Measurements from ENCODE around the gene TMEM273. TPM values are rescaled to one million over a fixed set of nuclear protein-coding genes. Genes with fewer than 3 reads are reported as not detected.

TMEM273 gene
- total RNA-seq, 1 experiment from 2014 or later = 0.09 TPM

DNA sequence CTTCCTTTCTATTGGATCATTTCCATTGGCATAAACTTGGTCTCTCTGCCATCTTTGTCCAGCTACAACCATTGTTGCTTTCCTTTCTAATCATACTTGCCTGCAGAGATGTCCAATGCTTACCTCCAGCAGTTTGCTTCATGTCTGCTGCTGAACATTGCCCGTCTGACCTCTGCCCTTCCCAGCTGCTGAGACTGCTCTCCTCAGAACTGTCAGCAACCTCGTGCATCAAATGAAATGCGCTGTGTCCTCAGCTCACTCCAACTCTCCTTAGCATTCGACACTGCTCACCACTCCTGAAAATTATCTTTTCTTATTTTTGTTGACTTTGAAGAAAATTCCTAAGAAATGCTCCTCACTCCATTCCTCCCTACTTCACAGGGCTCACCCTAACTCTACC lies 59.3 kb downstream of the TMEM273 start (continued):
- TF ChIP-seq, protein P1, sequence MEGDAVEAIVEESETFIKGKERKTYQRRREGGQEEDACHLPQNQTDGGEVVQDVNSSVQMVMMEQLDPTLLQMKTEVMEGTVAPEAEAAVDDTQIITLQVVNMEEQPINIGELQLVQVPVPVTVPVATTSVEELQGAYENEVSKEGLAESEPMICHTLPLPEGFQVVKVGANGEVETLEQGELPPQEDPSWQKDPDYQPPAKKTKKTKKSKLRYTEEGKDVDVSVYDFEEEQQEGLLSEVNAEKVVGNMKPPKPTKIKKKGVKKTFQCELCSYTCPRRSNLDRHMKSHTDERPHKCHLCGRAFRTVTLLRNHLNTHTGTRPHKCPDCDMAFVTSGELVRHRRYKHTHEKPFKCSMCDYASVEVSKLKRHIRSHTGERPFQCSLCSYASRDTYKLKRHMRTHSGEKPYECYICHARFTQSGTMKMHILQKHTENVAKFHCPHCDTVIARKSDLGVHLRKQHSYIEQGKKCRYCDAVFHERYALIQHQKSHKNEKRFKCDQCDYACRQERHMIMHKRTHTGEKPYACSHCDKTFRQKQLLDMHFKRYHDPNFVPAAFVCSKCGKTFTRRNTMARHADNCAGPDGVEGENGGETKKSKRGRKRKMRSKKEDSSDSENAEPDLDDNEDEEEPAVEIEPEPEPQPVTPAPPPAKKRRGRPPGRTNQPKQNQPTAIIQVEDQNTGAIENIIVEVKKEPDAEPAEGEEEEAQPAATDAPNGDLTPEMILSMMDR (IDR thresholded peaks at IDR 0.05) = no peak
- TF ChIP-seq, protein P2, sequence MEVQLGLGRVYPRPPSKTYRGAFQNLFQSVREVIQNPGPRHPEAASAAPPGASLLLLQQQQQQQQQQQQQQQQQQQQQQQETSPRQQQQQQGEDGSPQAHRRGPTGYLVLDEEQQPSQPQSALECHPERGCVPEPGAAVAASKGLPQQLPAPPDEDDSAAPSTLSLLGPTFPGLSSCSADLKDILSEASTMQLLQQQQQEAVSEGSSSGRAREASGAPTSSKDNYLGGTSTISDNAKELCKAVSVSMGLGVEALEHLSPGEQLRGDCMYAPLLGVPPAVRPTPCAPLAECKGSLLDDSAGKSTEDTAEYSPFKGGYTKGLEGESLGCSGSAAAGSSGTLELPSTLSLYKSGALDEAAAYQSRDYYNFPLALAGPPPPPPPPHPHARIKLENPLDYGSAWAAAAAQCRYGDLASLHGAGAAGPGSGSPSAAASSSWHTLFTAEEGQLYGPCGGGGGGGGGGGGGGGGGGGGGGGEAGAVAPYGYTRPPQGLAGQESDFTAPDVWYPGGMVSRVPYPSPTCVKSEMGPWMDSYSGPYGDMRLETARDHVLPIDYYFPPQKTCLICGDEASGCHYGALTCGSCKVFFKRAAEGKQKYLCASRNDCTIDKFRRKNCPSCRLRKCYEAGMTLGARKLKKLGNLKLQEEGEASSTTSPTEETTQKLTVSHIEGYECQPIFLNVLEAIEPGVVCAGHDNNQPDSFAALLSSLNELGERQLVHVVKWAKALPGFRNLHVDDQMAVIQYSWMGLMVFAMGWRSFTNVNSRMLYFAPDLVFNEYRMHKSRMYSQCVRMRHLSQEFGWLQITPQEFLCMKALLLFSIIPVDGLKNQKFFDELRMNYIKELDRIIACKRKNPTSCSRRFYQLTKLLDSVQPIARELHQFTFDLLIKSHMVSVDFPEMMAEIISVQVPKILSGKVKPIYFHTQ (CRISPR knock-in tag; IDR thresholded peaks at IDR 0.05) = no peak
- TF ChIP-seq, protein P3, sequence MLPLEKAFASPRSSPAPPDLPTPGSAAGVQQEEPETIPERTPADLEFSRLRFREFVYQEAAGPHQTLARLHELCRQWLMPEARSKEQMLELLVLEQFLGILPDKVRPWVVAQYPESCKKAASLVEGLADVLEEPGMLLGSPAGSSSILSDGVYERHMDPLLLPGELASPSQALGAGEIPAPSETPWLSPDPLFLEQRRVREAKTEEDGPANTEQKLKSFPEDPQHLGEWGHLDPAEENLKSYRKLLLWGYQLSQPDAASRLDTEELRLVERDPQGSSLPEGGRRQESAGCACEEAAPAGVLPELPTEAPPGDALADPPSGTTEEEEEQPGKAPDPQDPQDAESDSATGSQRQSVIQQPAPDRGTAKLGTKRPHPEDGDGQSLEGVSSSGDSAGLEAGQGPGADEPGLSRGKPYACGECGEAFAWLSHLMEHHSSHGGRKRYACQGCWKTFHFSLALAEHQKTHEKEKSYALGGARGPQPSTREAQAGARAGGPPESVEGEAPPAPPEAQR (CRISPR knock-in tag; IDR thresholded peaks at IDR 0.05) = no peak
- no peak for TF ChIP-seq TP53 (CRISPR knock-in tag; IDR thresholded peaks at IDR 0.05)

DNA sequence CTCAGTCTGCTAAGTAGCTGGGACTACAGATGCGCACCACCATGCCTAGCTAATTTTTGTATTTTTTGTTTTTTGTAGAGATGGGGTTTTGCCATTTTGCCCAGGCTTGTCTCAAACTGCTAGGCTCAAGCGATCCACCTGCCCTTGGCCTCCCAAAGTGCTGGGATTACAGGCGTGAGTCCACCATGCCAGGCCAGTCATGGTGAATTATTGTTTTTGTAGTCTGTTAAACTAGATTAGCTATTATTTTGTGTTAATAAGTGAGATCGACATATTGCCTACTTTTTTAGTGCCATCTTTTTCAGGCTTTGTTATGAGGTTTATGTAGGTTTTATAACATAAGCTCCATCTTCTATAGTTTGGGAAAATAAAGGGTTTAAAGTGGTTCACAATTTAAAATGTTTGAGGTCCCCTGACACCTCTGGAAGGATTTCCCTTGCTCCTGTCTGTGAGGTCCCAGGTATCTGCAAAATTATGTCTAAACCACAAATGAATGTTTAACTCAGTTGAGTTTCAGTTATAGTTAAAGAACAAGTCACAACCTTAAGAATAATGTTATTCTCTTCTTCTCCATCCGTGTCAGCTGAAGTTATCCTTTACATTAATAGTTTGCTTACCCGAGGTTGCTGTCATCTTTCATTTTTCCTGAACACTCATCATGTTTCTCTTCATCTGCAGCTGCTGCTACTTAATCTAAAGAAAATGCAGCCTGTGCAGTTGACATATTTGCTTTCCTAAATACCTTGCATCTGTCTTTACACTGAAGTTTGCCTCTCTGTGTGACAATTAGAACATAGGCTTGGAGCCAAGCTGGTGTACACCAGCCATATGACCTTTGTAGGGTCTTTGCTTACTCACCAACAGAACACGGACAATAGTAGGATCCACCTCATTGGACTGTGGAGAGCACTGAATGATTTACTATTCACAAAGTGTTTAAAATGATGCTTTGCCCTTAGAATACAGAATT lies 63.9 kb downstream of the TMEM273 start:
- Mint-ChIP-seq H3K9me3 (peaks cover 31% of the 10 kb centered on the region), H3K4me3 (no peak overlapping the region), H3K27me3 (ENCODE audit: low read depth) (peaks cover 6% of the 10 kb centered on the region; the same call in 1 of the 2 replicates), H3K4me1 (0 out of 2 replicates have a peak, but pooled peaks cover 2% of the 10 kb centered on the region), H3K27ac (no peak overlapping the region), H3K36me3 (no peaks in the 10 kb centered on the region)
- ChIA-PET POLR2A (no interaction called here), CTCF (no interaction called here)
- ATAC-seq = no peak
- no peak for DNase-seq (ENCODE audit: low spot score)
- TF ChIP-seq, protein P4, sequence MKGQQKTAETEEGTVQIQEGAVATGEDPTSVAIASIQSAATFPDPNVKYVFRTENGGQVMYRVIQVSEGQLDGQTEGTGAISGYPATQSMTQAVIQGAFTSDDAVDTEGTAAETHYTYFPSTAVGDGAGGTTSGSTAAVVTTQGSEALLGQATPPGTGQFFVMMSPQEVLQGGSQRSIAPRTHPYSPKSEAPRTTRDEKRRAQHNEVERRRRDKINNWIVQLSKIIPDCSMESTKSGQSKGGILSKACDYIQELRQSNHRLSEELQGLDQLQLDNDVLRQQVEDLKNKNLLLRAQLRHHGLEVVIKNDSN (CRISPR knock-in tag; IDR thresholded peaks at IDR 0.05) = no peak
- TF ChIP-seq, protein P5, sequence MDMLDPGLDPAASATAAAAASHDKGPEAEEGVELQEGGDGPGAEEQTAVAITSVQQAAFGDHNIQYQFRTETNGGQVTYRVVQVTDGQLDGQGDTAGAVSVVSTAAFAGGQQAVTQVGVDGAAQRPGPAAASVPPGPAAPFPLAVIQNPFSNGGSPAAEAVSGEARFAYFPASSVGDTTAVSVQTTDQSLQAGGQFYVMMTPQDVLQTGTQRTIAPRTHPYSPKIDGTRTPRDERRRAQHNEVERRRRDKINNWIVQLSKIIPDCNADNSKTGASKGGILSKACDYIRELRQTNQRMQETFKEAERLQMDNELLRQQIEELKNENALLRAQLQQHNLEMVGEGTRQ (CRISPR knock-in tag; IDR thresholded peaks at IDR 0.05) = no peak
- TF ChIP-seq, protein P6, sequence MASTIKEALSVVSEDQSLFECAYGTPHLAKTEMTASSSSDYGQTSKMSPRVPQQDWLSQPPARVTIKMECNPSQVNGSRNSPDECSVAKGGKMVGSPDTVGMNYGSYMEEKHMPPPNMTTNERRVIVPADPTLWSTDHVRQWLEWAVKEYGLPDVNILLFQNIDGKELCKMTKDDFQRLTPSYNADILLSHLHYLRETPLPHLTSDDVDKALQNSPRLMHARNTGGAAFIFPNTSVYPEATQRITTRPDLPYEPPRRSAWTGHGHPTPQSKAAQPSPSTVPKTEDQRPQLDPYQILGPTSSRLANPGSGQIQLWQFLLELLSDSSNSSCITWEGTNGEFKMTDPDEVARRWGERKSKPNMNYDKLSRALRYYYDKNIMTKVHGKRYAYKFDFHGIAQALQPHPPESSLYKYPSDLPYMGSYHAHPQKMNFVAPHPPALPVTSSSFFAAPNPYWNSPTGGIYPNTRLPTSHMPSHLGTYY (CRISPR knock-in tag; IDR thresholded peaks at IDR 0.05) = no peak
- TF ChIP-seq, protein P7, sequence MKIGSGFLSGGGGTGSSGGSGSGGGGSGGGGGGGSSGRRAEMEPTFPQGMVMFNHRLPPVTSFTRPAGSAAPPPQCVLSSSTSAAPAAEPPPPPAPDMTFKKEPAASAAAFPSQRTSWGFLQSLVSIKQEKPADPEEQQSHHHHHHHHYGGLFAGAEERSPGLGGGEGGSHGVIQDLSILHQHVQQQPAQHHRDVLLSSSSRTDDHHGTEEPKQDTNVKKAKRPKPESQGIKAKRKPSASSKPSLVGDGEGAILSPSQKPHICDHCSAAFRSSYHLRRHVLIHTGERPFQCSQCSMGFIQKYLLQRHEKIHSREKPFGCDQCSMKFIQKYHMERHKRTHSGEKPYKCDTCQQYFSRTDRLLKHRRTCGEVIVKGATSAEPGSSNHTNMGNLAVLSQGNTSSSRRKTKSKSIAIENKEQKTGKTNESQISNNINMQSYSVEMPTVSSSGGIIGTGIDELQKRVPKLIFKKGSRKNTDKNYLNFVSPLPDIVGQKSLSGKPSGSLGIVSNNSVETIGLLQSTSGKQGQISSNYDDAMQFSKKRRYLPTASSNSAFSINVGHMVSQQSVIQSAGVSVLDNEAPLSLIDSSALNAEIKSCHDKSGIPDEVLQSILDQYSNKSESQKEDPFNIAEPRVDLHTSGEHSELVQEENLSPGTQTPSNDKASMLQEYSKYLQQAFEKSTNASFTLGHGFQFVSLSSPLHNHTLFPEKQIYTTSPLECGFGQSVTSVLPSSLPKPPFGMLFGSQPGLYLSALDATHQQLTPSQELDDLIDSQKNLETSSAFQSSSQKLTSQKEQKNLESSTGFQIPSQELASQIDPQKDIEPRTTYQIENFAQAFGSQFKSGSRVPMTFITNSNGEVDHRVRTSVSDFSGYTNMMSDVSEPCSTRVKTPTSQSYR (CRISPR knock-in tag; IDR thresholded peaks at IDR 0.05) = no peak
- TF ChIP-seq HMGA2 (CRISPR knock-in tag; IDR thresholded peaks at IDR 0.05) = no peak
- TF ChIP-seq, protein P8, sequence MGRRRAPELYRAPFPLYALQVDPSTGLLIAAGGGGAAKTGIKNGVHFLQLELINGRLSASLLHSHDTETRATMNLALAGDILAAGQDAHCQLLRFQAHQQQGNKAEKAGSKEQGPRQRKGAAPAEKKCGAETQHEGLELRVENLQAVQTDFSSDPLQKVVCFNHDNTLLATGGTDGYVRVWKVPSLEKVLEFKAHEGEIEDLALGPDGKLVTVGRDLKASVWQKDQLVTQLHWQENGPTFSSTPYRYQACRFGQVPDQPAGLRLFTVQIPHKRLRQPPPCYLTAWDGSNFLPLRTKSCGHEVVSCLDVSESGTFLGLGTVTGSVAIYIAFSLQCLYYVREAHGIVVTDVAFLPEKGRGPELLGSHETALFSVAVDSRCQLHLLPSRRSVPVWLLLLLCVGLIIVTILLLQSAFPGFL (CRISPR knock-in tag; IDR thresholded peaks at IDR 0.05; ENCODE audit: borderline replicate concordance) = no peak
- no peak for TF ChIP-seq ZNF416 (CRISPR knock-in tag; IDR thresholded peaks at IDR 0.05)
- TF ChIP-seq, protein P9, sequence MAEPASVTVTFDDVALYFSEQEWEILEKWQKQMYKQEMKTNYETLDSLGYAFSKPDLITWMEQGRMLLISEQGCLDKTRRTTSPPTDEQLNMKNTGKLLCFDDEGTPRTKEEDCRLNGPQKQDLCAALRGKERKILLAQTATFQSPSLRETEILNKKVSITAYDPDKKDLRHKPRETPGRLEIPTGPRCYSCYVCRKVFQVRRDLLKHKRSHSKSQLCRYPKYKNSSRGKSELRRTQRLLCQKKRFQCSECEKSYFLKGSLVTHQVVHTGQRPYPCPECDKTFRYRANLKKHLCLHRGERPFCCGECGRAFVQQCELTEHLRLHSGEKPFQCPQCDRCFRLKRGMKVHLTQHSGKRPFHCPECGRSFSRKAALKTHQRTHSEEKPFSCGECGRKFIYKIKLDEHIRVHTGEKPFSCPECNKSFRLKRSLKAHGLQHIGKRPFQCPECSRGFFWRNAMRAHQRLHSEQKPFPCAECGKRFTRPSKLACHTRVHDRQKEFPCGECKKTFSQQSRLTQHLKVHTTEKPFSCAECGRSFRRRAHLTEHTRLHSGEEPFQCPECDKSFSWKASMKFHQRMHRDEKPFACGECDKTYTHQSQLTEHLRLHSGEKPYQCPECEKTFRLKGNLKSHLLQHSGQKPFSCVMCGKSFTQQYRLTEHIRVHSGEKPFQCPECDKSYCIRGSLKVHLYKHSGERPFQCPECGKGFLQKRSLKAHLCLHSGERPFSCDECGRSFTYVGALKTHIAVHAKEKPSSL (CRISPR knock-in tag; conservative IDR thresholded peaks at IDR 0.05) = no peak
- TF ChIP-seq, protein P10, sequence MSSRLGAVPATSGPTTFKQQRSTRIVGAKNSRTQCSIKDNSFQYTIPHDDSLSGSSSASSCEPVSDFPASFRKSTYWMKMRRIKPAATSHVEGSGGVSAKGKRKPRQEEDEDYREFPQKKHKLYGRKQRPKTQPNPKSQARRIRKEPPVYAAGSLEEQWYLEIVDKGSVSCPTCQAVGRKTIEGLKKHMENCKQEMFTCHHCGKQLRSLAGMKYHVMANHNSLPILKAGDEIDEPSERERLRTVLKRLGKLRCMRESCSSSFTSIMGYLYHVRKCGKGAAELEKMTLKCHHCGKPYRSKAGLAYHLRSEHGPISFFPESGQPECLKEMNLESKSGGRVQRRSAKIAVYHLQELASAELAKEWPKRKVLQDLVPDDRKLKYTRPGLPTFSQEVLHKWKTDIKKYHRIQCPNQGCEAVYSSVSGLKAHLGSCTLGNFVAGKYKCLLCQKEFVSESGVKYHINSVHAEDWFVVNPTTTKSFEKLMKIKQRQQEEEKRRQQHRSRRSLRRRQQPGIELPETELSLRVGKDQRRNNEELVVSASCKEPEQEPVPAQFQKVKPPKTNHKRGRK (CRISPR knock-in tag; IDR thresholded peaks at IDR 0.05; ENCODE audit: borderline replicate concordance) = no peak
- no peak for TF ChIP-seq NFE2L1 (CRISPR knock-in tag; IDR thresholded peaks at IDR 0.05)
- TF ChIP-seq JUN (CRISPR knock-in tag; IDR thresholded peaks at IDR 0.05) = no peak
- TF ChIP-seq SMAD3 (CRISPR knock-in tag; IDR thresholded peaks at IDR 0.05; ENCODE audit: borderline replicate concordance) = no peak
